C4-2B (cell line): ENCODE measurements around the gene CRACR2B.

Experiments
- H3K27ac ChIP-seq: fragments of 450-650 bp; 2 replicates; pipeline ENCODE4 v1.5.1; 2017
- CTCF ChIP-seq: fragments of 450-650 bp; conservative IDR thresholded peaks from 2 replicates; pipeline ENCODE4 v1.5.1; 2017; ENCODE audit warnings: mild to moderate bottlenecking
- ZFX ChIP-seq: fragments of 450-650 bp; IDR thresholded peaks from 2 replicates; pipeline ENCODE4 v1.6.1; 2017

The CRACR2B gene

GRCh38 chr11:792535-792821 is 35.2 kb upstream of the CRACR2B start:
- no peak for TF ChIP-seq ZFX
- no peak for TF ChIP-seq CTCF
- H3K27ac ChIP-seq, result no peak overlapping the region

GRCh38 chr11:792873-793272 is 34.8 kb upstream of the CRACR2B start:
- TF ChIP-seq CTCF, result no peak
- no peak for TF ChIP-seq ZFX
- no peak overlapping the region for H3K27ac ChIP-seq

- TF ChIP-seq CTCF, result no peak
- no peak for TF ChIP-seq ZFX
- no peak overlapping the region for H3K27ac ChIP-seq
These were observed 34.2 kb upstream of the CRACR2B start for GRCh38 chr11:793556-793955.

- no peak for TF ChIP-seq ZFX
- TF ChIP-seq CTCF, result no peak
- H3K27ac ChIP-seq, result no peak overlapping the region
These were observed 33.5 kb upstream of the CRACR2B start for GRCh38 chr11:794013-794765.

GRCh38 chr11:794766-795633 is 32.7 kb upstream of the CRACR2B start:
- no peak overlapping the region for H3K27ac ChIP-seq
- TF ChIP-seq CTCF (no peak), ZFX (no peak)

GRCh38 chr11:795634-796564 is 31.8 kb upstream of the CRACR2B start:
- TF ChIP-seq CTCF (no peak), ZFX (no peak)
- H3K27ac ChIP-seq, result no peak overlapping the region
